Activated CD4-positive, alpha-beta T cell treated with anti-CD3 and anti-CD28 coated beads, Interleukin-2, amount 50 U/mL, for 4 hours (primary cell): ENCODE data around the gene SLC26A11.

Experiments
- DNase-seq, 2 experiments: peaks; one replicate each; pipeline ENCODE4 v3.0.0-alpha.2; 2020

The SLC26A11 gene

GRCh38 chr17:80220054-80220735, at the start of gene SLC26A11, which contains the start of gene SGSH:
TSS of gene SLC26A11 (plus strand) at chr17:80220427. CDS start at chr17:80221561, 1,134 bp downstream.
TSS of gene SGSH (minus strand) at chr17:80220333. CDS start at chr17:80220313, 20 bp downstream.
- peak; percentile 38 to 42 for DNase-seq

GRCh38 chr17:80171681-80172080, 48.5 kb upstream of the SLC26A11 start:
- DNase-seq: no peak

- DNase-seq: no peak
Observed at GRCh38 chr17:80173126-80173525, 47.1 kb upstream of the SLC26A11 start.

DNA sequence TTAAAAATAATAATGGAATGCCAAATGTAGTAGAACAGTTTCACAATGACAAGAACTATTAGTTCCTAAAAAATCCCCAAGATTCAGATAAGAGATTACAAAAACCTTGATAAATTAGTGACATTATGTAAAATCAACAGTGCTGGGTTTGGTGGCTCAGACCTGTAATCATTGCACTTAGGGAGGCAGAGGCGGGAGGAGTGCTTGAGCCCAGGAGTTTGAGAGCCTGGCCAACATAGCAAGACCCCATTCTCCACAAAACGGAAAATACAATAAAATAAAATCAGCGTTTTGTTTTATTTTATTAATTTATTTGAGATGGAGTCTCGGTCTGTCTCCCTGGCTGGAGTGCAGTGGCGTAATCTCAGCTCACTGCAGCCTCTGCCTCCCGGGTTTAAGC, 46.3 kb upstream of the SLC26A11 start:
- no peak for DNase-seq

GRCh38 chr17:80176757-80177156, 43.5 kb upstream of the SLC26A11 start:
- no peak for DNase-seq

- DNase-seq: no peak
Observed at GRCh38 chr17:80177986-80178595, 42.1 kb upstream of the SLC26A11 start.

DNA sequence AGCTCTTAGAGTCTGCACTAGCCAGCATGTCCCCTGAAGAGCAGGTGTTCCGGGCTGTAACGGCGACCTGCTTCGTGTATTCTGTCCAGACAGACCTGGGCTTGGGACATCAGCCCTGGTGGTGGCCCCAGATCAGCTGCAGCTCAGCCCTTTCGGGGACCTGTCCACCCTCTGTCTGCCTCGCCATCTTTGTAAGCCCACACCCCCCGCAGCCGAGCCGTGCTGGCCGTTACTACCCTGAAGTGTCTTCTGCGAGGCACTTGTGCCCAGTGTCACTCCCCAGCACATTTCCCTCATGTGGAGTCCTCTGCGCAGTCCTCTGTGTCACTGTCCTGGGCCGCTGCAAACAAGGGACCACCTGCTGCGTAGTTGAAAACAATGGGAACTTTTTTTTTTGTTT, 40.0 kb upstream of the SLC26A11 start:
- no peak for DNase-seq

- DNase-seq: no peak
Observed at GRCh38 chr17:80181431-80181830, 38.8 kb upstream of the SLC26A11 start.

DNA sequence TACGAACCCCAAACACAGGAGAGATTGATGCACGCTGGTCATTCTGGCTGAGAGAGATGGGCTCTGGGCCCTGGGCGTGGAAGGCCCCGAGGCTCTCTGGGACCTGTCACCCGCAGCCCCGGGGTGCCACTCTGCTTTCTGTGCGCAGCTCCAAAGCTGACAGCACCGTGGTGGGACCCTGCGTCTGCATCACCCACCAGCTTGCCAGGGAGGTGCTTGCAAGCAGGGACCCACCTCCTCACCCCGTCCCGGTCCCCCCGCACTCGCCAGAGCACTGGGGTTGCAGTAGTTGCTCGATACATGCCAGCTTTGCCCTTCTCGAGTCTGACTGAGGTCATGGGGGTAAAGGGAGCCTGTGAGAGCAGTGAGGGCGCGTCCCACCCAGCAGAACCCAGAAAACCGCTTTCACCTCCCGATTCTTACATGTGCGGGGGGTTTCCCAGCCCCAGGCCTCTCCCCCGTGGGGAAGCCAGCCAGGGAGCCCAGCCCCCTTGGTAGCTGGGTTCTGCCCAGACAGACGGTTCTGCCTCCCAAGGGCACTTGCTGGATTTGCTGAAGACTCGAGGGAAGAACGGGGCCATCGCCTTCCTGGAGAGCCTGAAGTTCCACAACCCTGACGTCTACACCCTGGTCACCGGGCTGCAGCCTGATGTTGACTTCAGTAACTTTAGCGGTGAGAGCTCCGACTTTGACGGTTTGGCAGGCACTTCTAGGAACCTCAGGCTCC, 37.9 kb upstream of the SLC26A11 start:
- no peak for DNase-seq

GRCh38 chr17:80182845-80183223, 37.4 kb upstream of the SLC26A11 start:
- DNase-seq: no peak

GRCh38 chr17:80183581-80184422, 36.4 kb upstream of the SLC26A11 start:
- no peak for DNase-seq

- DNase-seq: no peak
Observed at GRCh38 chr17:80184423-80184714, 35.9 kb upstream of the SLC26A11 start.

- DNase-seq: no peak
Observed at GRCh38 chr17:80185968-80186367, 34.3 kb upstream of the SLC26A11 start.

DNA sequence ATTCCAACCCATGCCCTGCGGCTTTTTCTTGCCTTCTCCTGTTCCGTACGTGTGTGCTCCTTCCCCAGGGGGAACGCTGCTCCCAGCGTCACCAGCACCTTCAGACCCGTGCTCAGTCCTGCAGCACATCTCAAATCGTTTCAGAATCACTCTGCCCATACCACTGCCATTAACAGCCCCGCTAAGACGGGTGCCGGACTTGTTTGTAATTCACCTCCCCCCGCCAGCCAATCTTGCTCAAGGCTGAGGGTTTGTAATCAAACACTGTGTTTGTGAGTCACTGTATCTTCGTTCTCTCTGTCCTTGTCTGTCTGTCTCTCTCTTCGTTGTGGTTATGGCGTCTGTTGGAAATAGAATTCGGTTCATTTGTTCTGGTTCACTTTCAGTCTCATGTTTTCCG, 33.1 kb upstream of the SLC26A11 start:
- no peak for DNase-seq

DNA sequence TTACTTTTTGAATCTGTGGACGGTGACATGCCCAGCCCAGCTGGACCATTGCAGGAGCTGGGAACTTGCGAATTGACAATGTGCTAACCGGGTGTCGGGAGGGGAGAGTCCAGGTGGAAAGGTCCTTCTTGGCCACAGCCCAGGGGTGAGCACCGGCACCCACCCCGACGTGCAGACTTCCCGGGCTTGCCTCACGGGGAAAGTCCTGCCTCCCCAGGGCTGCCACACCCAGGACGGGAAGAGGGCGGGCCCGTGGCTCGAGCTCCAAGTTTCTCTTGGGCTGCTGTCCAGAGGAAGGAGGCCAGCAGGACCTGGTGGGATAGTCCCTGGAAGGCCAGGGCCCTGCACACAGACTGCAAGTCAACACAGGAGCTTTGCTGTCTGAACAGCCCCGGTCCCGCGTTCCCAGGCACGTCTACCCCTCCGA, 32.7 kb upstream of the SLC26A11 start:
- DNase-seq: no peak

GRCh38 chr17:80189611-80190010, 30.6 kb upstream of the SLC26A11 start:
- no peak for DNase-seq

DNA sequence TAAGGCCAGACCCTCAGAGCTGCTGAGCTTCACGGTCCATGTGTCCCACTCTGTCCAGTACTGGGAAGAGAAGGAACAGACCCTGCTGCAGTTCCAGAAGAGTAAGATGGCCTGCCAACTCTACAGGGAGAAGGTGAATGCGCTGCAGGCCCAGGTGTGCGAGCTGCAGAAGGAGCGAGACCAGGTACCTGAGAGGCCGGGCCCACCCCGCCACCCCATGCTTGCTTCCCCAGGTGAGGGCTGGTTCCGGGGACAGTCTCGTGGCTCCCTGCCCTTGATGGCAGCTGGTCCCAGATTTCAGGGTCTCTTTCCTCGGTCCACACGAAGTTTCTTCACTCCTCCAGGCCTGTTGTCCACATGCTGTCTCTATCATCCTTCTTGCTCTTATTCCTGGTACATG, 29.5 kb upstream of the SLC26A11 start:
- DNase-seq: no peak

- no peak for DNase-seq
Observed at GRCh38 chr17:80191192-80191591, 29.0 kb upstream of the SLC26A11 start.

DNA sequence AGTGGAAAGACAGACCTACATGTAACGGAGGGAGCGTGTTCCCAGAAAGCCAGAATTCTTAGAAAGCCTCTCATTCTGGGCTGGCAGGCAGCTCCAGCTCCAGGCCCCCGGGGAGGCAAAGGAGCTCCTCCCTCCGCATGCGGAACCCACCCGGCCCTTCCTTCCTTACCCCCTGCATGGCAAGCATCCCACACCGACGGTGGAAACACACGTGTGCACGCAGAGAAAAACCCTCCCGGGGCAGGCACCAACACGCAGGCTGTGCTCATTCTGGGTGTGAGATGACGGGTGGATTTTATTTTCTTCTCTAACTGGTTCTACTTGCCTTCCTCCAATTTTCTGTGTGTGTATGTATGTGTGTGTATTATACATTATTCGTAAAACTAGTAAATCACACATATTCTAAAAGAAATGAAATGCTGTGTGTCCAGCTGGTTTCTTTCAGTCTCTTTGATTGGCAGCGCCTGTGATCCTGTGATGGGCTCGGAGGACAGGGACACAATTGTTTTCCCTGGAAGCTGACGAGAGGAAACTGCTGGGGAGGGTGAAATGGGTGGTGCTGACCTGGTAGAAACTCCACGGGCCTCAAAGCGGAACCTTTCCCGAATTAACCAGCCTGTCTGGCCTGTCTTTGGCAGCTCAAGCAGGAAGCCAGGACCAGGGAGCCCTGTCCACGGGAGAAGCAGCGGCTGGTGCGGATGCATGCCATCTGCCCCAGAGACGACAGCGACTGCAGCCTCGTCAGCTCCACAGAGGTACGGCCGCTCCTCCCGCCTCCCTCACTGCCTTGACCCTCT, 28.2 kb upstream of the SLC26A11 start:
- no peak for DNase-seq

- no peak for DNase-seq
Observed at GRCh38 chr17:80195141-80195540, 25.1 kb upstream of the SLC26A11 start.

GRCh38 chr17:80195671-80196529, 24.3 kb upstream of the SLC26A11 start:
- DNase-seq: peak; percentile 50 to 51
